ENCODE data around the gene SLC4A3. TPM values are rescaled to one million over a fixed set of nuclear protein-coding genes. Genes with fewer than 3 reads are reported as not detected.

The SLC4A3 gene
- total and polyA plus RNA-seq, 2 donors = 0.47 to 6.9 TPM

DNA sequence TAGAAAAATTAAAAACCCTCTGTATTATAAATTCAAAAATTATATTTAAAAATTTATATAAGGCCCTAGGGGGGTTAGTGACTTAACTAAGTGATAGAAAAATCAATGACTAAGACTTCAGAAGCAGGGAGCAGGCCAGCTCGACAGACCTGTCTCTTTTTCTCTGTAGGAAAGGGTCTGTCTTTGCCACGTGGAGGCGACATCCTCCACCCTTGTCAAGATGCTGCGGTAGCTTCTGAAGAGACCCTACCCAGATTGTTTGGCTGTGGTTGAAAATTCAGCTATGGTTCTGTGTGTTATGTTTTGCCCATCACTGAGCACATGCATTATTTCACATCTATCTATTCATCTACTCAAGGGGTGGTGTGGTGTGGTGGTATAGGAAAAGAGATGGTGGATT, 8.2 kb upstream of the SLC4A3 start:
- Histone ChIP-seq H3K9me3 (ENCODE audit: control insufficient read depth in 2 of 2, insufficient read depth in 1 of 2, low read length in 1 of 2) (no peaks in the 10 kb centered on the region), H3K4me3 (ENCODE audit: low read length in 2 of 2) (no peak overlapping the region), H3K27me3 (ENCODE audit: control insufficient read depth in 2 of 2, insufficient read depth in 1 of 2, low read length in 1 of 2) (peaks cover 0 to 10% of the 10 kb centered on the region in 2 donors), H3K36me3 (ENCODE audit: control insufficient read depth in 2 of 2, insufficient read depth in 2 of 2, low read length in 1 of 2) (peaks cover 19 to 20% of the 10 kb centered on the region in 2 donors), H3K4me1 (ENCODE audit: control insufficient read depth in 2 of 2, insufficient read depth in 2 of 2, low read length in 2 of 2) (peaks cover 13 to 17% of the 10 kb centered on the region in 2 donors), H3K27ac (ENCODE audit: low read depth in 1 of 2, low read length in 1 of 2) (no peak overlapping the region)
- 89% methylated on average over 4 of the region's 4 CpGs for WGBS
- peak in 1 of 9 donors; percentile 59 for DNase-seq (ENCODE audit: low read depth in 6 of 9, low spot score in 9 of 9)

- Histone ChIP-seq H3K4me1 (ENCODE audit: control insufficient read depth in 2 of 2, insufficient read depth in 2 of 2, low read length in 2 of 2) (peaks cover 3% of the 10 kb centered on the region in 2 donors), H3K4me3 (ENCODE audit: low read length in 2 of 2) (no peak overlapping the region), H3K27ac (ENCODE audit: low read depth in 1 of 2, low read length in 1 of 2) (no peak overlapping the region), H3K9me3 (ENCODE audit: control insufficient read depth in 2 of 2, insufficient read depth in 1 of 2, low read length in 1 of 2) (no peaks in the 10 kb centered on the region), H3K27me3 (ENCODE audit: control insufficient read depth in 2 of 2, insufficient read depth in 1 of 2, low read length in 1 of 2) (peaks cover 0 to 21% of the 10 kb centered on the region in 2 donors), H3K36me3 (ENCODE audit: control insufficient read depth in 2 of 2, insufficient read depth in 2 of 2, low read length in 1 of 2) (peaks cover 11% of the 10 kb centered on the region in 2 donors)
- WGBS = 96% methylated on average over 6 of the region's 6 CpGs
- no peak for DNase-seq (ENCODE audit: low read depth in 6 of 9, low spot score in 9 of 9)
Observed at GRCh38 chr2:219620546-219620945, 6.9 kb upstream of the SLC4A3 start.

DNA sequence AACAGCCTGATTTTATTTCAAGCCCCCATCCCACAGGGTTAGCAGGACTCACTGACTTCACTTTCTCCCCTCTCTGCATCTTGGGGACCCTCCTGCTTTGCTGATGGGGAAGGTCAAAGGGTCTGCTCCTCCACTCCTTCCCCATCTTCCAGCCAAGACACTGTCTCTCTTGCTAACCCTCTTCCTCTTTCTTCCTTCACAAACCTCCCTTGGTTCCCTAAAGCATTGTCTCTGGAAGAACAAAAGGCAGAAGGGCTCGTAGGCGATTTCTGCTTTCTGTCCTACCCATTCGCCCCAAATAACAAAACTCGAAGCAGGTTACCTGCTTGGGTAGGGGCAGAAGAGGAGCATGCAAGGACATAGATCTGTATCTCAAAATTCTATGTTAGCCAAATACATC, 5.5 kb upstream of the SLC4A3 start:
- no peak overlapping the region for H3K27ac ChIP-seq (ENCODE audit: low read depth in 1 of 2, low read length in 1 of 2)
- DNase-seq (ENCODE audit: low read depth in 6 of 9, low spot score in 9 of 9) = no peak
- H3K36me3 ChIP-seq (ENCODE audit: control insufficient read depth in 2 of 2, insufficient read depth in 2 of 2, low read length in 1 of 2) = no peaks in the 10 kb centered on the region
- H3K4me1 ChIP-seq (ENCODE audit: control insufficient read depth in 2 of 2, insufficient read depth in 2 of 2, low read length in 2 of 2) = peaks cover 1 to 5% of the 10 kb centered on the region in 2 donors
- no peak overlapping the region for H3K4me3 ChIP-seq (ENCODE audit: low read length in 2 of 2)
- WGBS = 91% methylated on average over 4 of the region's 4 CpGs
- no peaks in the 10 kb centered on the region for H3K9me3 ChIP-seq (ENCODE audit: control insufficient read depth in 2 of 2, insufficient read depth in 1 of 2, low read length in 1 of 2)
- H3K27me3 ChIP-seq (ENCODE audit: control insufficient read depth in 2 of 2, insufficient read depth in 1 of 2, low read length in 1 of 2) = peaks cover 6 to 34% of the 10 kb centered on the region in 2 donors

GRCh38 chr2:219622472-219622871, 5.0 kb upstream of the SLC4A3 start:
- Histone ChIP-seq H3K4me3 (ENCODE audit: low read length in 2 of 2) (no peak overlapping the region), H3K27ac (ENCODE audit: low read depth in 1 of 2, low read length in 1 of 2) (no peak overlapping the region), H3K9me3 (ENCODE audit: control insufficient read depth in 2 of 2, insufficient read depth in 1 of 2, low read length in 1 of 2) (no peaks in the 10 kb centered on the region), H3K27me3 (ENCODE audit: control insufficient read depth in 2 of 2, insufficient read depth in 1 of 2, low read length in 1 of 2) (peaks cover 9 to 37% of the 10 kb centered on the region in 2 donors), H3K36me3 (ENCODE audit: control insufficient read depth in 2 of 2, insufficient read depth in 2 of 2, low read length in 1 of 2) (no peaks in the 10 kb centered on the region), H3K4me1 (ENCODE audit: control insufficient read depth in 2 of 2, insufficient read depth in 2 of 2, low read length in 2 of 2) (peaks cover 6 to 8% of the 10 kb centered on the region in 2 donors)
- no peak for DNase-seq (ENCODE audit: low read depth in 6 of 9, low spot score in 9 of 9)
- WGBS = over 99% methylated on average over 2 of the region's 2 CpGs

GRCh38 chr2:219624565-219624964, 2.9 kb upstream of the SLC4A3 start:
- no peak overlapping the region for H3K27ac ChIP-seq (ENCODE audit: low read depth in 1 of 2, low read length in 1 of 2)
- no peaks in the 10 kb centered on the region for H3K36me3 ChIP-seq (ENCODE audit: control insufficient read depth in 2 of 2, insufficient read depth in 2 of 2, low read length in 1 of 2)
- no peak overlapping the region for H3K4me3 ChIP-seq (ENCODE audit: low read length in 2 of 2)
- WGBS = 93% methylated on average over 6 of the region's 6 CpGs
- peaks cover 0 to 4% of the 10 kb centered on the region in 2 donors for H3K9me3 ChIP-seq (ENCODE audit: control insufficient read depth in 2 of 2, insufficient read depth in 1 of 2, low read length in 1 of 2)
- peaks cover 9 to 19% of the 10 kb centered on the region in 2 donors for H3K4me1 ChIP-seq (ENCODE audit: control insufficient read depth in 2 of 2, insufficient read depth in 2 of 2, low read length in 2 of 2)
- peaks cover 15 to 57% of the 10 kb centered on the region in 2 donors for H3K27me3 ChIP-seq (ENCODE audit: control insufficient read depth in 2 of 2, insufficient read depth in 1 of 2, low read length in 1 of 2)
- DNase-seq (ENCODE audit: low read depth in 6 of 9, low spot score in 9 of 9) = no peak

DNA sequence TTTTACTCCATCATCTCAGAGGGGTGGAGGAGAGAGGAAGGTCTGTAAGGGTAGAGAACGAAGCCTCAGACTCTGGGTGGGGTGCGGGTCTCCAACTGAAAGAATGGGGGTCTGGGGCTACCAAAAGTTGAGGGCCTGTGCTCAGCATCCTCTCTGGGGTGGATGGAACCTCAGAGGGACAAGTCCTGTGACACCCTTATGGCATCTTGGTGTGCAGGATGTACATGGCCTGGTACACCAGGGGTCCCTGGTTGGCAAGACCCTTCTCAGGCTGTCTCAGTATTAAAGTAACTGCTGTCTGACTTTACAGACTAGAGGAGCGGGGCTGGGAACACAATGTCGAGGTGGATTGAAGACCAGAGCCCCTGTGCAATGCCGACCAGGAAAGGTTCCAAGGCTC, 2.3 kb upstream of the SLC4A3 start:
- peaks cover 9 to 19% of the 10 kb centered on the region in 2 donors for H3K4me1 ChIP-seq (ENCODE audit: control insufficient read depth in 2 of 2, insufficient read depth in 2 of 2, low read length in 2 of 2)
- 98% methylated on average over 5 of the region's 5 CpGs for WGBS
- H3K27me3 ChIP-seq (ENCODE audit: control insufficient read depth in 2 of 2, insufficient read depth in 1 of 2, low read length in 1 of 2) = peaks cover 15 to 63% of the 10 kb centered on the region in 2 donors
- H3K4me3 ChIP-seq (ENCODE audit: low read length in 2 of 2) = no peak overlapping the region
- no peak for DNase-seq (ENCODE audit: low read depth in 6 of 9, low spot score in 9 of 9)
- H3K9me3 ChIP-seq (ENCODE audit: control insufficient read depth in 2 of 2, insufficient read depth in 1 of 2, low read length in 1 of 2) = peaks cover 0 to 4% of the 10 kb centered on the region in 2 donors
- H3K36me3 ChIP-seq (ENCODE audit: control insufficient read depth in 2 of 2, insufficient read depth in 2 of 2, low read length in 1 of 2) = no peaks in the 10 kb centered on the region
- no peak overlapping the region for H3K27ac ChIP-seq (ENCODE audit: low read depth in 1 of 2, low read length in 1 of 2)

DNA sequence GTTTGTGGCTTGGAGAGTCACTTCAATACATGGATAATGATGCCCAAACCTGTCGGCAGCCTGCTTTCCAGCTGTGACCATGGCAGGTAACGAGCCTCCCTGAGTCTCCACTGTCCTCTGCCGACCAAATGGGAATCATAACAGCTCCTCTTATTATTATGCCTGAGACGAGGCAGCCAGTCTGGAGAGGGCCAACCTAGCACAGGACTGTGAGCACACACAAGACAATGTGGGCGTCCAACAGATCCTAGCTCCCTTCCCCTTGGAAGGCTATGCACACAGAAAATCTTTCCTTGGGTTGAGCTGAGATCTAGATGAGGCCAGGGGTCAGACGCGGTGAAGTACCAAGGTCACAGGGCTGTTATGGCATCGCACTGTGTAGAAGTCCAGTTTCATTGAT, 890 bp upstream of the SLC4A3 start:
- Histone ChIP-seq H3K4me3 (ENCODE audit: low read length in 2 of 2) (no peak overlapping the region), H3K27ac (ENCODE audit: low read depth in 1 of 2, low read length in 1 of 2) (no peak overlapping the region), H3K27me3 (ENCODE audit: control insufficient read depth in 2 of 2, insufficient read depth in 1 of 2, low read length in 1 of 2) (peaks cover 15 to 74% of the 10 kb centered on the region in 2 donors), H3K9me3 (ENCODE audit: control insufficient read depth in 2 of 2, insufficient read depth in 1 of 2, low read length in 1 of 2) (peaks cover 0 to 4% of the 10 kb centered on the region in 2 donors), H3K36me3 (ENCODE audit: control insufficient read depth in 2 of 2, insufficient read depth in 2 of 2, low read length in 1 of 2) (no peaks in the 10 kb centered on the region), H3K4me1 (ENCODE audit: control insufficient read depth in 2 of 2, insufficient read depth in 2 of 2, low read length in 2 of 2) (peaks cover 9 to 19% of the 10 kb centered on the region in 2 donors)
- WGBS = 94% methylated on average over 8 of the region's 8 CpGs
- no peak for DNase-seq (ENCODE audit: low read depth in 6 of 9, low spot score in 9 of 9)

- peak overlapping the region; percentile 34 to 65 for H3K4me3 ChIP-seq (ENCODE audit: low read length in 2 of 2)
- peaks cover 0 to 4% of the 10 kb centered on the region in 2 donors for H3K9me3 ChIP-seq (ENCODE audit: control insufficient read depth in 2 of 2, insufficient read depth in 1 of 2, low read length in 1 of 2)
- WGBS = 79% methylated on average over 26 of the region's 26 CpGs
- H3K27ac ChIP-seq (ENCODE audit: low read depth in 1 of 2, low read length in 1 of 2) = no peak overlapping the region
- DNase-seq (ENCODE audit: low read depth in 6 of 9, low spot score in 9 of 9) = no peak
- H3K27me3 ChIP-seq (ENCODE audit: control insufficient read depth in 2 of 2, insufficient read depth in 1 of 2, low read length in 1 of 2) = peaks cover 15 to 72% of the 10 kb centered on the region in 2 donors
- no peaks in the 10 kb centered on the region for H3K36me3 ChIP-seq (ENCODE audit: control insufficient read depth in 2 of 2, insufficient read depth in 2 of 2, low read length in 1 of 2)
- peaks cover 9 to 19% of the 10 kb centered on the region in 2 donors for H3K4me1 ChIP-seq (ENCODE audit: control insufficient read depth in 2 of 2, insufficient read depth in 2 of 2, low read length in 2 of 2)
Observed at GRCh38 chr2:219628235-219628985, 980 bp downstream of the SLC4A3 start.

- Histone ChIP-seq H3K27ac (ENCODE audit: low read depth in 1 of 2, low read length in 1 of 2) (no peak overlapping the region), H3K27me3 (ENCODE audit: control insufficient read depth in 2 of 2, insufficient read depth in 1 of 2, low read length in 1 of 2) (peaks cover 15 to 69% of the 10 kb centered on the region in 2 donors), H3K4me3 (ENCODE audit: low read length in 2 of 2) (no peak overlapping the region), H3K4me1 (ENCODE audit: control insufficient read depth in 2 of 2, insufficient read depth in 2 of 2, low read length in 2 of 2) (peaks cover 9 to 19% of the 10 kb centered on the region in 2 donors), H3K36me3 (ENCODE audit: control insufficient read depth in 2 of 2, insufficient read depth in 2 of 2, low read length in 1 of 2) (no peaks in the 10 kb centered on the region), H3K9me3 (ENCODE audit: control insufficient read depth in 2 of 2, insufficient read depth in 1 of 2, low read length in 1 of 2) (peaks cover 0 to 4% of the 10 kb centered on the region in 2 donors)
- WGBS = 23% methylated on average over 16 of the region's 16 CpGs
- DNase-seq (ENCODE audit: low read depth in 6 of 9, low spot score in 9 of 9) = no peak
Observed at GRCh38 chr2:219628986-219629901, 1.8 kb downstream of the SLC4A3 start.

Data from thymus (tissue), 11 donors.